HUDEP-2 (cell line): ENCODE data around the gene ZNF485.
A peak's percentile ranks its signal among the peaks of the same experiment; 100 is the strongest.

Experiments
- DNase-seq, 76 experiments: peaks; one replicate each; lab custom pipeline; 2025; ENCODE audit not compliant: unreplicated experiment in 76 of 76; lab: John Stamatoyannopoulos, UW

The ZNF485 gene

GRCh38 chr10:43666552-43666951 lies 60.3 kb downstream of the ZNF485 start:
- DNase-seq: no peak

GRCh38 chr10:43667317-43667731 lies 61.1 kb downstream of the ZNF485 start:
- peak in 1 of 76 experiments; percentile 1 for DNase-seq
